Frontal cortex (tissue), 4 donors: ENCODE data around the gene MBNL2. TPM values are rescaled to one million over a fixed set of nuclear protein-coding genes. Genes with fewer than 3 reads are reported as not detected.

Source experiments
- DNase-seq, 2 donors: peaks; one replicate each; pipeline ENCODE4 v3.0.0; 2012; ENCODE audit warnings: low spot score in 2 of 2
- FAIRE-seq: peaks from 2 replicates; lab custom pipeline; 2012; peaks lifted over from hg19 to GRCh38; lab: Jason Lieb, UNC
- total RNA-seq: library from RNA; depleted of rRNA; stranded (reverse); fragments of >200 nt; gene quantifications from one replicate; pipeline ENCODE4 v1.2.3, GENCODE V29; 2014
- donor health status: control.
- donor health status: control.
- donor health status: control.

Gene MBNL2
- total RNA-seq, 1 donor from 2014 or later: 26.5 TPM

GRCh38 chr13:97229699-97230098 is 7.6 kb downstream of the MBNL2 start:
- FAIRE-seq: no peak

GRCh38 chr13:97231118-97231828 is 9.1 kb downstream of the MBNL2 start:
- FAIRE-seq (no peak), DNase-seq (no peak)

More at GRCh38 chr13:97229699-97230098, 7.6 kb downstream of the MBNL2 start:
- DNase-seq: no peak

- no peak for DNase-seq
- FAIRE-seq: no peak
Measured at GRCh38 chr13:97231829-97232196, 9.7 kb downstream of the MBNL2 start.

- DNase-seq (no peak), FAIRE-seq (no peak)
Measured at GRCh38 chr13:97233499-97233898, 11.4 kb downstream of the MBNL2 start.

GRCh38 chr13:97234236-97234635 is 12.1 kb downstream of the MBNL2 start:
- FAIRE-seq: no peak
- no peak for DNase-seq

GRCh38 chr13:97234742-97235141 is 12.6 kb downstream of the MBNL2 start:
- FAIRE-seq (no peak), DNase-seq (no peak)

- DNase-seq: no peak
- FAIRE-seq: no peak
Measured at GRCh38 chr13:97235549-97236231, 13.6 kb downstream of the MBNL2 start.

GRCh38 chr13:97237388-97237787 is 15.3 kb downstream of the MBNL2 start:
- DNase-seq (no peak), FAIRE-seq (no peak)

GRCh38 chr13:97238432-97238831 is 16.3 kb downstream of the MBNL2 start:
- FAIRE-seq: no peak
- DNase-seq: no peak

GRCh38 chr13:97238883-97239282 is 16.8 kb downstream of the MBNL2 start:
- DNase-seq (no peak), FAIRE-seq (no peak)

GRCh38 chr13:97239306-97239705 is 17.2 kb downstream of the MBNL2 start:
- no peak for FAIRE-seq

GRCh38 chr13:97239943-97240787 is 18.0 kb downstream of the MBNL2 start:
- DNase-seq: no peak
- FAIRE-seq: no peak

More at GRCh38 chr13:97239306-97239705, 17.2 kb downstream of the MBNL2 start:
- DNase-seq: no peak

- FAIRE-seq (no peak), DNase-seq (no peak)
Measured at GRCh38 chr13:97240788-97241734, 18.9 kb downstream of the MBNL2 start.

- FAIRE-seq (no peak), DNase-seq (no peak)
Measured at GRCh38 chr13:97241761-97242160, 19.6 kb downstream of the MBNL2 start.

- no peak for DNase-seq
- no peak for FAIRE-seq
Measured at GRCh38 chr13:97242755-97243497, 20.8 kb downstream of the MBNL2 start.

GRCh38 chr13:97243915-97244781 is 22.0 kb downstream of the MBNL2 start:
- DNase-seq (peak in 1 of 2 donors; percentile 40), FAIRE-seq (peak; percentile 96)

GRCh38 chr13:97245011-97245410 is 22.9 kb downstream of the MBNL2 start:
- peak; percentile 39 for FAIRE-seq

GRCh38 chr13:97246596-97247158 is 24.5 kb downstream of the MBNL2 start:
- FAIRE-seq (no peak), DNase-seq (no peak)

More at GRCh38 chr13:97245011-97245410, 22.9 kb downstream of the MBNL2 start:
- DNase-seq: no peak
